Lower leg skin (tissue), 4 donors: Measurements from ENCODE around the gene KIF25. TPM values are rescaled to one million over a fixed set of nuclear protein-coding genes. Genes with fewer than 3 reads are reported as not detected.

Experiments
- DNase-seq, 2 donors: peaks; one replicate each; pipeline ENCODE4 v3.0.0-alpha.2; 2019; ENCODE audit warnings: low spot score in 2 of 2
- H3K4me3 ChIP-seq: fragments of 200-600 bp; sonication (generic); 2 replicates; pipeline ENCODE4 v1.5.1; 2017; ENCODE audit warnings: mild to moderate bottlenecking, low read depth; ENCODE audit not compliant: poor library complexity, severe bottlenecking
- POLR2A ChIP-seq, 2 donors: fragments of 450-650 bp; IDR thresholded peaks; one replicate each; pipeline ENCODE4 v1.6.1; 2016 to 2017; ENCODE audit warnings: antibody characterized with exemption in 2 of 2, mild to moderate bottlenecking in 1 of 2, moderate library complexity in 1 of 2
- WGBS, 2 donors: methylation state at CpG; one replicate each; pipeline ENCODE4 v1.1.5; 2018; 5-methylcytosine and 5-hydroxymethylcytosine counted together
- intact Hi-C: fragments of 100-400 bp; cut with DNase I; formaldehyde crosslinking; loops from one replicate; pipeline ENCODE4 v1.15.0; 2023; ENCODE audit warnings: low total_unique reads
- total RNA-seq, 4 donors: library from RNA; depleted of rRNA; stranded (reverse); fragments of >200 nt; gene quantifications; one replicate each; pipeline ENCODE4 v1.1.0, GENCODE V29; 2016
- TF ChIP-seq, protein P1 (sequence below), 3 donors: fragments of 450-650 bp; IDR thresholded peaks; one replicate each; pipeline ENCODE4 v1.5.1; 2016; ENCODE audit warnings: antibody characterized with exemption in 3 of 3, mild to moderate bottlenecking in 3 of 3, moderate library complexity in 2 of 3

Gene KIF25, protein sequence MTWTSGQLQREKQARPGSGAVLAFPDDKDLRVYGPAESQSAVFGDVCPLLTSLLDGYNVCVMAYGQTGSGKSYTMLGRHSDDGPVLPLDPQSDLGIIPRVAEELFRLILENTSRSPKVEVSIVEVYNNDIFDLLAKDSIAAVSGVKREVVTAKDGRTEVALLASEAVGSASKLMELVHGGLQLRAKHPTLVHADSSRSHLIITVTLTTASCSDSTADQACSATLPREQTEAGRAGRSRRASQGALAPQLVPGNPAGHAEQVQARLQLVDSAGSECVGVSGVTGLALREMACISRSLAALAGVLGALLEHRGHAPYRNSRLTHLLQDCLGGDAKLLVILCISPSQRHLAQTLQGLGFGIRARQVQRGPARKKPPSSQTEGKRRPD
- under 1 TPM in 2 of 4 donors, not detected in 2; 0.29 to 0.86 TPM for total RNA-seq

DNA sequence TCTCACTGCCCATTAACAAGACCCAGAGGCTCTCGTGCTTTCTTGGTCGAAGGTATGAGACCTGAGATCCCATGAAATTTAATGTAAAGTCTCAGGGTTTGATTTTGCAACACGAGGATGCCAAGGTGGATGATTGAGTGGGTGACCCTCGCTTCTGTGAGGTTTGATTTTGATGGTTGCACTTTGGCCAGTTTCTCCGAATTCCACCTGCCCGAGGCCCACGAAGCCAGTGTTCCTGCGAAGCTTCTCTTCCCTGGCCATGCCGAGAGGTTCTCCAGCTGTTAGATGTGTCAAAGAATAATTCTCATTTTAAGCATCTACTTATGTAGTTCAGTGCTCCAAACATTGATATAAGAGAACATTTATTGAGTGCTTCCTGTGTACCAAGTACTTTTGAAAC, at the start of gene KIF25:
Gene KIF25, plus strand, starts transcription at position 30 of the 400 bp plus-strand sequence. CDS start 31,915 bp downstream, outside the sequence.
- TF ChIP-seq, protein P1, sequence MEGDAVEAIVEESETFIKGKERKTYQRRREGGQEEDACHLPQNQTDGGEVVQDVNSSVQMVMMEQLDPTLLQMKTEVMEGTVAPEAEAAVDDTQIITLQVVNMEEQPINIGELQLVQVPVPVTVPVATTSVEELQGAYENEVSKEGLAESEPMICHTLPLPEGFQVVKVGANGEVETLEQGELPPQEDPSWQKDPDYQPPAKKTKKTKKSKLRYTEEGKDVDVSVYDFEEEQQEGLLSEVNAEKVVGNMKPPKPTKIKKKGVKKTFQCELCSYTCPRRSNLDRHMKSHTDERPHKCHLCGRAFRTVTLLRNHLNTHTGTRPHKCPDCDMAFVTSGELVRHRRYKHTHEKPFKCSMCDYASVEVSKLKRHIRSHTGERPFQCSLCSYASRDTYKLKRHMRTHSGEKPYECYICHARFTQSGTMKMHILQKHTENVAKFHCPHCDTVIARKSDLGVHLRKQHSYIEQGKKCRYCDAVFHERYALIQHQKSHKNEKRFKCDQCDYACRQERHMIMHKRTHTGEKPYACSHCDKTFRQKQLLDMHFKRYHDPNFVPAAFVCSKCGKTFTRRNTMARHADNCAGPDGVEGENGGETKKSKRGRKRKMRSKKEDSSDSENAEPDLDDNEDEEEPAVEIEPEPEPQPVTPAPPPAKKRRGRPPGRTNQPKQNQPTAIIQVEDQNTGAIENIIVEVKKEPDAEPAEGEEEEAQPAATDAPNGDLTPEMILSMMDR (IDR thresholded peaks at IDR 0.05) = no peak
- TF ChIP-seq POLR2A (IDR thresholded peaks at IDR 0.05) = no peak
- DNase-seq = peak; percentile 6 to 37
- intact Hi-C loops = no loop called here
- WGBS, 2 donors = 80 to 92% methylated on average over 9 of the region's 9 CpGs
- H3K4me3 ChIP-seq = no peak within 1 kb of the TSS

DNA sequence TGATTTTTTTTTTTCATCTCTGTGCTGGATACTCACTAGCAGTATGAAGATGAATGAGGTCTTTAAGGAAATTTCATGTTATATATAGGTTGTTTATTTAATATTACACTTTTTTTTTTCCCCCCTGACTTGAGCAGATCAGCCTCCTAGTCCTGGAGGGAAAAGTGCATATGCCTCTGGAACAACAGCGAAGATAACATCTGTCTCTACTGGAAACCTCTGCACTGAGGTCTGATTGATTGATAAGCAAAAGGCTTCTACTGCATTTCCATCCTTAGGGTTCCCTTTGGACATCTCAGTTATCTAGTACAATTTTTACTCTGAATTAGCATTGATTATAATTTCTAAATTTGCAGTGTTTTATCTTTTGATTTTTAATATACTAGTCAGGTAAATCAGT, 49.8 kb upstream of the KIF25 start:
- TF ChIP-seq, protein P1 (IDR thresholded peaks at IDR 0.05) = no peak
- TF ChIP-seq POLR2A (IDR thresholded peaks at IDR 0.05) = no peak
- DNase-seq = no peak
- no peak overlapping the region for H3K4me3 ChIP-seq
- intact Hi-C loops = no loop called here
- 91 to 94% methylated on average over 1 of the region's 1 CpG for WGBS, 2 donors

DNA sequence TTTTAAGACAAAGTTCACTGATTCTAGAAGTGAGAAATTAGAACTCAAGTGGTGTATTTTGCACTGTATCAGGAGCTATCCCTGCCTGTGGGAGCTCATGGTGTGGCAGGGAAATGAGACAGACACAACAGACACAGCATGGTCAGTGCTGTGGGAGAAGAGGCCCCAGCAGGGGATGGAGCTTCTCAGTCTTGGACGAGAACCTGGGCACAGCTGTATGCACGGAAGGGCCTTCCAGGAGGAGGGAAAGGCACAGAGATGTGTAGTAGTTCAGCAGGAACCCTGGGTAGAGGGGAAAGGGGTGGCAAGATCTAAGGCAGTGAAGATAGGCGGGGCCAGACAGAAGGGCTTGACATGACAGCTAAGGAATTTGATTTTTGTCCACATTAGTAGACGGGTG, 48.8 kb upstream of the KIF25 start:
- intact Hi-C loops = no loop called here
- DNase-seq = no peak
- no peak overlapping the region for H3K4me3 ChIP-seq
- TF ChIP-seq, protein P1 (IDR thresholded peaks at IDR 0.05) = no peak
- TF ChIP-seq POLR2A (IDR thresholded peaks at IDR 0.05) = no peak
- WGBS, 2 donors = 74 to 83% methylated on average over 4 of the region's 4 CpGs

DNA sequence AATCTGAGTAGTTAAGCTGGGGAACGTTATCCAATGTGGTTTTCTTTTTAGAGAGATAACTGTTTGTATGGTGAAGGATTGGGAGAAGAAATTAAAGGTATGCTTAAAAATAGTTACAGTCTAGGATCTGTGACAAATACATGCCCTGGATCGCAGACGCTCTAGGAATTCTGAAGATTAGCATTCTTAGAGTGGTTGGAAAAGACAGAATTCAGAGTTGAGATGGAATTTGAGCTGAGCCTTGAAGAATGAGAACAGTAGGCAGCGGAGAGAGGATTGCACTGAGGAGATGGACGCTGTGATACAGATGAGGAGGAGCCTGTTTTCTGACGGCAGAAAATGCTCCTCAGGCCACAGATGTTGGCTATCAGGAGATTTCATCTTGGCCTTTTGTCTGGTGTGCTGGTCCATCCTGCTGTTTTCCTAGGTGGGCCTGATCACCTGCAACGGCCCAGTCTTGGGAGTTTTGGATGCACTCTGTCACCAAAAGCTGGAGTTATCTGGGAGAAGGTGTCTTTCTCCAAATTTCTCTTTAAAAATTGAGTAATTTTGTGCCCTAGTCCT, 48.3 kb upstream of the KIF25 start:
- intact Hi-C loops = no loop called here
- H3K4me3 ChIP-seq = no peak overlapping the region
- 72 to 74% methylated on average over 7 of the region's 7 CpGs for WGBS, 2 donors
- TF ChIP-seq, protein P1 (IDR thresholded peaks at IDR 0.05) = no peak
- TF ChIP-seq POLR2A (IDR thresholded peaks at IDR 0.05) = no peak
- no peak for DNase-seq

DNA sequence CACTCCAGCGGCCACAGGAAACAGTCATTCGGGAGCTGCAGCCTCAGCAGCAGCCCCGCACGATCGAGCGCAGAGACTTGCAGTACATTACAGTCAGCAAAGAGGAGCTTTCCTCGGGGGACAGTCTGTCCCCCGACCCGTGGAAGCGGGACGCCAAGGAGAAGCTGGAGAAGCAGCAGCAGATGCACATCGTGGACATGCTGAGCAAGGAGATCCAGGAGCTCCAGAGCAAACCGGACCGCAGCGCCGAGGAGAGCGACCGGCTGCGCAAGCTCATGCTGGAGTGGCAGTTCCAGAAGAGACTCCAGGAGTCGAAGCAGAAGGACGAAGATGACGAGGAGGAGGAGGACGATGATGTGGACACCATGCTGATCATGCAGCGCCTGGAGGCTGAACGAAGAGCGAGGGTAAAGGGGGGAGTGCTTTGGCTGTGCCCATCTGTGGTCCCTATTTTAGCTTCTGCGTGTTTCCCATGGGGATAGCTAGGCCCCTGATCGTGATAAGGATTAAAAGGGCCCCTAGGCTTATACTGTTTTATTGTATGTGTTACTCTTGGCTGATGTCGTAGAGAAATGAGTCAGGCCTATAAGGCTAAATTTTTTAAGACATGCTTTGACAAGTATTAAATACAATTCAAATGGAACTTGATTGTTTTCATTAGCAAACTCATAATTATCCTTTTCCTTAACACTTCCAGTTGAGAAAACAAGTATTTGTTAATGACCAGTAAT, 45.5 kb upstream of the KIF25 start:
- intact Hi-C loops = no loop called here
- WGBS, 2 donors = 91 to 93% methylated on average over 29 of the region's 29 CpGs
- no peak for DNase-seq

More for the DNA sequence above, 45.5 kb upstream of the KIF25 start:
- no peak for TF ChIP-seq POLR2A (IDR thresholded peaks at IDR 0.05)
- TF ChIP-seq, protein P1 (IDR thresholded peaks at IDR 0.05) = no peak
- no peak overlapping the region for H3K4me3 ChIP-seq
